SK-N-MC (cell line): Measurements from ENCODE around the gene NKX2-3.

ENCODE experiments used
- EZH2 ChIP-seq: fragments of 200-600 bp; sonication (generic); IDR thresholded peaks from one replicate; pipeline ENCODE4 v1.6.1; 2017; ENCODE audit warnings: antibody characterized with exemption
- FOXP2 ChIP-seq: optimal IDR thresholded peaks from 2 replicates; pipeline ENCODE3; 2011; ENCODE audit warnings: mild to moderate bottlenecking, moderate library complexity; ENCODE audit not compliant: insufficient read depth; ENCODE audit errors: extremely low read length, control extremely low read depth
- POLR2AphosphoS5 ChIP-seq: IDR thresholded peaks from 2 replicates; pipeline ENCODE4 v1.6.1; 2012; ENCODE audit warnings: mild to moderate bottlenecking, low read depth, low read length, borderline replicate concordance

- no peak for TF ChIP-seq EZH2
- TF ChIP-seq POLR2AphosphoS5: no peak
- TF ChIP-seq FOXP2: no peak
These were observed 49.6 kb downstream of the NKX2-3 start for GRCh38 chr10:99582255-99582770.
